Right lobe of liver (tissue), 4 donors: Measurements from ENCODE around the gene MID2.

ENCODE experiments used
- POLR2A ChIP-seq: fragments of 450-650 bp; IDR thresholded peaks from one replicate; pipeline ENCODE4 v1.6.1; 2017; ENCODE audit warnings: antibody characterized with exemption, mild to moderate bottlenecking
- TF ChIP-seq, protein P1 (sequence below), 4 donors: fragments of 200-600 bp in 3 of 4; fragments of 450-650 bp in 1 of 4; IDR thresholded peaks; one replicate each; pipeline versions ENCODE4 v1.5.1 to v1.8.0; 2016 to 2022; ENCODE audit warnings: antibody characterized with exemption in 4 of 4, mild to moderate bottlenecking in 2 of 4
- donor health status: DM: no; HTN: no; CAD: no.
- donor health status: DM: no; HTN: no; CAD: no.
- donor health status: DM: no; HTN: yes; CAD: no.

DNA sequence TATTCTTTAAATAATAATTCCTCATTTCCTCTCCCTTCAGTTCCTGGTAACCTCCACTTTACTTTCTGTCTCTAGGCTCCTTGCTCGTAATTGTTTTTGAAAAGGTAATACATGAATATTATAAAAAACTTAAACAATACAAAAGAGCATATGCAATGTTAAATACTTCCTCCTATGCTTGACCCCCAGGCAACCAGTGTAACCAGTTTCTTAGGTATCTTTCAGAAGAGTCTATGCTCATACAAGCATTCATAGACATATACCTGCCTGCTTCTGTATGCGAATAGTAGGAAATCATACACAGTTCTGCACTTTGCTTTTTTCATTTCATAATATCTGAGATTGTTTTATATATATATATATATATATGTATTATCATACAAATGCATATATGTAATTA, 2.6 kb upstream of the MID2 start:
- TF ChIP-seq, protein P1, sequence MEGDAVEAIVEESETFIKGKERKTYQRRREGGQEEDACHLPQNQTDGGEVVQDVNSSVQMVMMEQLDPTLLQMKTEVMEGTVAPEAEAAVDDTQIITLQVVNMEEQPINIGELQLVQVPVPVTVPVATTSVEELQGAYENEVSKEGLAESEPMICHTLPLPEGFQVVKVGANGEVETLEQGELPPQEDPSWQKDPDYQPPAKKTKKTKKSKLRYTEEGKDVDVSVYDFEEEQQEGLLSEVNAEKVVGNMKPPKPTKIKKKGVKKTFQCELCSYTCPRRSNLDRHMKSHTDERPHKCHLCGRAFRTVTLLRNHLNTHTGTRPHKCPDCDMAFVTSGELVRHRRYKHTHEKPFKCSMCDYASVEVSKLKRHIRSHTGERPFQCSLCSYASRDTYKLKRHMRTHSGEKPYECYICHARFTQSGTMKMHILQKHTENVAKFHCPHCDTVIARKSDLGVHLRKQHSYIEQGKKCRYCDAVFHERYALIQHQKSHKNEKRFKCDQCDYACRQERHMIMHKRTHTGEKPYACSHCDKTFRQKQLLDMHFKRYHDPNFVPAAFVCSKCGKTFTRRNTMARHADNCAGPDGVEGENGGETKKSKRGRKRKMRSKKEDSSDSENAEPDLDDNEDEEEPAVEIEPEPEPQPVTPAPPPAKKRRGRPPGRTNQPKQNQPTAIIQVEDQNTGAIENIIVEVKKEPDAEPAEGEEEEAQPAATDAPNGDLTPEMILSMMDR (IDR thresholded peaks at IDR 0.05) = no peak
- TF ChIP-seq POLR2A = no peak
